ENCODE measurements around the gene CTRB2.

CTRB2 gene

DNA sequence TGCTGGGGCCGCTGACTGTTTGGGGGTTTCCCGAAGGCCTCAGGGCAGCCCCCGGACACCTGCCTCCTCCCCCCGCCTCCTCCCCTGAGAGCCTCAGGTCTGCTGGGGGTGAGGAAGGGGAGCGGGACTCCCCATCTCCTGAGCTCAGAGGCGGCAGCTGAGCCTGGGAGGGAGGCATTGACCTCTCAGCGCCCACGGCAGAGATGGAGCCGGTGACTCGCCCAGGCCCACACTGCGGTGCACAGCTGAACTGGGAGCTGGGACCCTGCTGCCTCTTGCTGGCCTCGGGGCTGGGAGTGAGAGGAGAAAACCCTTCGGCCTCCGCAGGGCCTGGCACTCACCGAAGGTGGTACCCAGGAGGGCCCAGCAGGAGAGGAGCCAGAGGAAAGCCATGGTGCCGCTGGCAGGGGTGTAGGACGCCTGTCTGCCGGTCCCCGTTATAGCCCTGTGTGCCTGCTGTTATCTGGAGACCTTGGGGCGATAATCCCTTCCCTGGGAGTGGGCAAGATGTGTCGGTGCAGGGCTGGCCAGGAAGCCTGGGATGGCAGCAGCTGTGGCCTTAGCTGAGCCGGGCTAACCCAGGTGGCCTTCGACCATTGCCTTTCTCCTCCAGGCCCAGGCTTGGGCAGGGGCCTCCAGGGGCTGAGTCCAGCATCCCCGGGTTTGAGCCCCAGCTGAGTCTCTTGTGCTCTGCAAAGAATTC, at the start of gene CTRB2:
Gene CTRB2 (minus strand): TSS at position 413 of the 703 bp plus-strand sequence. CDS start 20 bp downstream, at position 393.
- POLR2A ChIA-PET, result no interaction called here
- no peak for TF ChIP-seq ZNF384 (IDR thresholded peaks at IDR 0.05)
- CTCF ChIA-PET, result no interaction called here
- no peak for DNase-seq (ENCODE audit: extremely low spot score)

DNA sequence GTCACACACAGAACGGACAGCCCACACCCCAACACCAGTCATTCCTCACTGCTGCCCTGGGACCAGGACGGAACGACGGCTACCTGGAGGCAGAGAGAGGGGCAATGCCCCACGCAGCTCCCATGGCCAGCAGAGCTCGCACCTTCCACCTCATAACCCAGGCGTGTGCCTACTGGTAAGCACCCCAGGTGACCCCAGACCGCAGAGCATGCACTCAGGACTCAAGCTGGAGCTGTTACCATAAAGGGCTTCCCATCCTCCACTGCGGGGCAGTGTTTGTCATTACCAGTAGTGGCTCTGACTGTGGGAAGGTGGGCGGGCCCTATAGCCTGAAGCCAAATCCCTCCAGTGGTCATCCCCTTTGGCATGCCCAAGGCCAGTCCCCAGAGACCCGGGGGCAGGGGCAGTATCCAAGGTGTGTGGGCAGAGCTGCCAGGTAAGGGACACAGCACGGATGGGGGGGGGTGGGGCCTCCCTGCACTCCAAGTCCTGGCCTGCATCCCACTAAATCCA, 49.2 kb upstream of the CTRB2 start:
- TF ChIP-seq ELF4 (IDR thresholded peaks at IDR 0.05) (no peak), FOXK2 (IDR thresholded peaks at IDR 0.05) (no peak), SUZ12 (IDR thresholded peaks at IDR 0.05) (no peak), FOXM1 (IDR thresholded peaks at IDR 0.05; ENCODE audit: borderline replicate concordance) (no peak), CTBP1 (IDR thresholded peaks at IDR 0.05; ENCODE audit: borderline replicate concordance) (no peak), HDGF (IDR thresholded peaks at IDR 0.05; ENCODE audit: borderline replicate concordance) (no peak), SP1 (IDR thresholded peaks at IDR 0.05) (no peak), LEF1 (IDR thresholded peaks at IDR 0.05; ENCODE audit: borderline replicate concordance) (no peak)
- TF ChIP-seq, protein P1, sequence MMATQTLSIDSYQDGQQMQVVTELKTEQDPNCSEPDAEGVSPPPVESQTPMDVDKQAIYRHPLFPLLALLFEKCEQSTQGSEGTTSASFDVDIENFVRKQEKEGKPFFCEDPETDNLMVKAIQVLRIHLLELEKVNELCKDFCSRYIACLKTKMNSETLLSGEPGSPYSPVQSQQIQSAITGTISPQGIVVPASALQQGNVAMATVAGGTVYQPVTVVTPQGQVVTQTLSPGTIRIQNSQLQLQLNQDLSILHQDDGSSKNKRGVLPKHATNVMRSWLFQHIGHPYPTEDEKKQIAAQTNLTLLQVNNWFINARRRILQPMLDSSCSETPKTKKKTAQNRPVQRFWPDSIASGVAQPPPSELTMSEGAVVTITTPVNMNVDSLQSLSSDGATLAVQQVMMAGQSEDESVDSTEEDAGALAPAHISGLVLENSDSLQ (IDR thresholded peaks at IDR 0.05), result no peak
- CTCF ChIA-PET, result interaction anchor here (0.6 kb wide), 1 partner anchor 15 kb away, joined by 5 read pairs; no protein-coding TSS in a partner anchor
- DNase-seq (ENCODE audit: extremely low spot score), result no peak
- POLR2A ChIA-PET, result interaction anchor here (1.0 to 1.8 kb wide), 2 partner anchors 10 to 11 kb away, joined by 3 to 4 read pairs; no protein-coding TSS in a partner anchor

DNA sequence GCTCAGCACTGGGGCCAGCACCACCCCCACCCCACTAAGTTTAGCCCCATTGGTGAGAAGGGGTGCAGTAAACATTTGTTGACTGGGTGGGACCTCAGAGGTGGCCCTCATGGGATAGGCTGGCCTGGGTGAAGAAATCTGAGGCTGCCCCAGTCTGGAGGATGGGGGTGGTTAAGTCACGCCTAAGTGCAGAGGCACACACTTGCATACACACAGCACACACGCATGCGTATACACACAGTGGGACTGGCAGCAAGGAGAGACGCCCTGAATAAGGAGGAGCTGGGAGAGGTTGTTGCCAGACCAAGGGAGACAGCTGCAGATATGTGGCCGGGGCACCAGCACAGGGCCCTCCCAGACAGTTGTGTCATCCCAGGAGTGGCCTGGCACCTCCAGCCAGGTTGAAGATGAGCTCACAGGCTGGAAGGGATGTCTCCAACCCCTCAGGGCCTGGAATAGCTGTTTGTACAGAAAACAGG, 47.4 kb upstream of the CTRB2 start:
- CTCF ChIA-PET, result interaction anchor here (0.6 to 0.9 kb wide), 2 partner anchors 21 to 183 kb away, joined by 3 to 4 read pairs; no protein-coding TSS in a partner anchor
- POLR2A ChIA-PET, result interaction anchor here (0.7 kb wide), 1 partner anchor 8 kb away, joined by 3 read pairs; no protein-coding TSS in a partner anchor
- no peak for TF ChIP-seq FOXA1 (IDR thresholded peaks at IDR 0.05)
- no peak for DNase-seq (ENCODE audit: extremely low spot score)

DNA sequence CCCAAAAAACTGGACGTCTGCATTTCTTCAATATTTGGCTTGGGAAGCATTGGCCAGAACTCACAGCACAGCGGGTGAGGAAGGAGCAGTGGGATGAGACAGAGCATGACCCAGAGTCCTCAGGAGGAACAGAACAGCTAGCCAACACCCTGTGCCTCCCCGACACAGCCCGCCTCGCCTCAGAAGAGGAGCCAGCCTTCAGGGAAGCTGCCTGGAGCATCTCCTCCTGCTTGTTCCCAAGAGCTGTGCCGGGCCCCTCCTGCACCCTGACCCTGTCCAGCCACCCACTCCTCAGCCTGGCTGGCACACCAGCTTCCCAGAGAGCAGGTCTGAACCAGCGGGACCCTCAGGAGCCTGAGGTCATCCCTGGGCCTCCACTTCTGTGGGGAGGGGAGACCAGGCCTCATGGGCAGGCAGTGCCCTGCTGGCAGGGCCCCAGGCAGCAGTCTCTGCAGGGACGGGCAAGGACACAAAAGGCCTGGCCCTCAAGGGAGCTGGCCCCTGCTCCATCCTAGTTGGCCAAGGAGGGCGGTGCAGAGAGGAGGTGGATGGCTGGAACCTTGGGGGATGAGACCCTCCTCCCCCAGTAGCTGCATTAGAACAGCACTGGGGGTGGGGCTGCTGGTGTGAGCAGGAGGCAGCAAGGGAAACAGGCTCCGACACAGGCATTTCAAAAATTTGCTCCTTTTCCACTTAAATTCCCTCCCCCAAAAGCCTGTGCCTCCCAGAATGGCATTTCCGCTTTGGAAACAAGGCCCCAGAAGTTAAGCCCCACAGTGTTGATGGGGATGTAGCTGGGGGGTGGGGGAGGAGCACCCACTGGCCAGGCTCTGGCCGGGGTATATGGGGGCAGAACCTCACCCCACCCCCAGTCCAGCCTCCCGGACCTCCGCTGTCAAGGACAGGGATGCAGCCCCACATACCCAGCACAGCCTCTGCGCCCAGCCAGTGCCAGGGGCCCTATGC, 46.3 kb upstream of the CTRB2 start:
- DNase-seq (ENCODE audit: extremely low spot score), result no peak
- TF ChIP-seq L3MBTL2 (conservative IDR thresholded peaks at IDR 0.05), result no peak
- no peak for TF ChIP-seq ARNT (IDR thresholded peaks at IDR 0.05)
- no peak for TF ChIP-seq ZNF384 (IDR thresholded peaks at IDR 0.05)
- no peak for TF ChIP-seq SP1 (IDR thresholded peaks at IDR 0.05)
- POLR2A ChIA-PET, result no interaction called here
- CTCF ChIA-PET, result interaction anchor here (0.6 kb wide), 1 partner anchor 75 kb away, joined by 6 read pairs; no protein-coding TSS in a partner anchor

DNA sequence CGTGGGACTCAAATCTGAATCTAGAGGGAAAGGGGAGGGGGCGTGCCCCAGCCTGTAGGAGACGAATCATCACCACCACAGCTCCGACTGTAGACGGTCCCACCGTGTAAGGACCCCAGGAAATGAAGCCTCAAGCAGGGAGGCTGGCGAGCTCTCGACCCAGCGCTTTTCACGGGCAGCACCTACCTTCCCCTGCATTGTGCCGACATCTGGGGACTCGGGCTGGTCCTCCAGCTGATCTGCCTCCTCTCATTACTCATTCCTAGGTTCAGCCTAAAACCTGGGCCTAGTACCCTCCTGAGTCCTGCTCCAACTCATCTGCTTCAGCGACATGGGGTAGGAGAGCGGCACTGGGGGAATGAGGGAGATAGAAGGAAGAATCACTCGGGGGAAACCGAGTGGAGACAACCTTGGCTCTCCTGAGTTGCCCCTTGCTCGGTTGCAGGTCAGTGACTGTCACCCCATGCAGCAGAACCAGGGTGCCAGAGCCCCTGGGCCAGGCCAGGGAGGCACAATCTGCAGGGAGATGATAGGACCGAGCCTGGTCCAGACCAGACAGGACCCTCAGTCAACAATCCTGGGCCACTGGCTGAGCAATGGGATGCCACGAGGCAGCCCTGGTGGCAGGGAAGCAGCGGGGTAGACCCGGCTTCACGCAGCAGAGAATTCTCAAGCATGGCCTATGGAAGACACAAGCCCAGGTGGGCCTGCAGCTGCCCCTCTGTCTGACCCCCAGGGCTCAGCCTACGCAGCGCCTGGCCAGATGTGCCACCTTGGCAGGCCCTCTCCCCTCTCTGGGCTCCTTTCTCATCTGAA, 45.3 kb upstream of the CTRB2 start:
- TF ChIP-seq NFRKB (IDR thresholded peaks at IDR 0.05), result no peak
- 0 out of 2 replicates have a peak, but pooled peaks have one; percentile 12 for TF ChIP-seq HDGF (IDR thresholded peaks at IDR 0.05; ENCODE audit: borderline replicate concordance)
- no peak for TF ChIP-seq L3MBTL2 (conservative IDR thresholded peaks at IDR 0.05)
- TF ChIP-seq FOXK2 (IDR thresholded peaks at IDR 0.05), result no peak
- no peak for TF ChIP-seq BHLHE40 (IDR thresholded peaks at IDR 0.05; ENCODE audit: borderline replicate concordance)
- TF ChIP-seq LEF1 (IDR thresholded peaks at IDR 0.05; ENCODE audit: borderline replicate concordance), result no peak
- CTCF ChIA-PET, result interaction anchor here (0.6 kb wide), 1 partner anchor 76 kb away, joined by 6 read pairs; no protein-coding TSS in a partner anchor
- no peak for DNase-seq (ENCODE audit: extremely low spot score)
- POLR2A ChIA-PET, result no interaction called here

DNA sequence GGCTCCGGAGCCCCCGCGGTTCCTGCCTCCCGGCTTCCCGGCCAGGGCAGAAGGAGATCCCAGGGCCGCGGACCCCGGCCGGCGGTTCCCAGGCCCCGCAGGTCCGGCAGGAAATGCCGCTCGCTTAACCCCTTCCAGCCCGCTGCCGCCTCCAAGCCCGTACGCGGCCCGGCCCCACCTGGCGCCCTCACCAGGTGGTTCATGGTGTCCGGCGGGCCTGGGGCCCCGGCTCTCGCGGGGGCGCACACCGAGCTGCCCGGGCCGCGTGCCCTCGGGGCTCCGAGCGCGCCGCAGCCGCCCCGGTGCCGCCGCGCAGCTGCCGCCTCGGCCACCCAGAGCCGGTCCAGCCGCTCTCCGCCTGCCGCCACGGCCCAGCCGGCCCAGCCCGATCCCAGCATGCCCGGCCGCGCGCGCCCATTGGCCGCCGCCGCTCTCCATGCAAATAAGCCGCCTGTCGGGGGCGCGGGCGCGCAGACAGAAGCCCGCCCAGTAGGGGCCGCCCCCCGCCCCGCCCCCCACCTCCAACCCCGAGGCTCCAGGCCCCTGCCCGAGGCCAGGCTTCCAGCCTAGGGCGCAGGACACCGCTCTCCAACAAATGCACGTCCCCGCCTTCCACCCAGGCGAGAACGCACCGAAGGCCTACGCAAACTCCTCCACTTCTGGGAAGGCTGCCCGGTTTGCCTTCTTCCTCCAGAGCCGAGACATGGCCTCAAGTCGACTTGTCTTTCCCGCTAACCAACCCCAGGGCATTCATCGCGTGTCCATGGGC, 44.5 kb upstream of the CTRB2 start, which contains the start of gene BCAR1:
Gene BCAR1 (minus strand): TSS at position 345 of the 769 bp plus-strand sequence. CDS start 142 bp downstream, at position 203.
- DNase-seq (ENCODE audit: extremely low spot score), result peak; percentile 86
- TF ChIP-seq FOXM1 (IDR thresholded peaks at IDR 0.05; ENCODE audit: borderline replicate concordance) (peak; percentile 42; the same call in 1 of the 2 replicates), LEF1 (IDR thresholded peaks at IDR 0.05; ENCODE audit: borderline replicate concordance) (no peak), BHLHE40 (IDR thresholded peaks at IDR 0.05; ENCODE audit: borderline replicate concordance) (no peak), TARDBP (IDR thresholded peaks at IDR 0.05) (no peak), ARNT (IDR thresholded peaks at IDR 0.05) (0 out of 2 replicates have a peak, but pooled peaks have one; percentile 22)

More for the DNA sequence above, 44.5 kb upstream of the CTRB2 start, which contains the start of gene BCAR1:
- ChIA-PET CTCF (interaction anchor here (1.4 kb wide), 1 partner anchor 52 kb away, joined by 3 read pairs; no protein-coding TSS in a partner anchor), POLR2A (interaction anchor here (1.1 kb wide), 1 partner anchor 396 kb away, joined by 3 read pairs; the partner anchor contains the start of genes KARS1 and TERF2IP)
